Measurements from ENCODE around the gene CALHM3.
A peak's percentile ranks its signal among the peaks of the same experiment; 100 is the strongest.

The CALHM3 gene

GRCh38 chr10:103429647-103430046, 49.4 kb downstream of the CALHM3 start:
- Histone ChIP-seq H3K4me2 (ENCODE audit: insufficient read depth, low read length) (no peak overlapping the region), H3K27me3 (ENCODE audit: insufficient read depth, low read length, poor library complexity) (no peaks in the 10 kb centered on the region), H4K20me1 (ENCODE audit: insufficient read depth, low read length) (peaks cover 3% of the 10 kb centered on the region; the same call in 1 of the 2 replicates), H3K9me3 (ENCODE audit: insufficient read depth, low read length, severe bottlenecking) (no peaks in the 10 kb centered on the region), H3K79me2 (ENCODE audit: insufficient read depth, low read length) (no peaks in the 10 kb centered on the region), H3K4me1 (ENCODE audit: insufficient read depth, low read length) (peaks cover 21% of the 10 kb centered on the region), H3K4me3 (ENCODE audit: low read depth in 1 of 2, low read length in 2 of 2) (no peak overlapping the region), H3K36me3 (ENCODE audit: insufficient read depth, low read length) (peaks cover 87% of the 10 kb centered on the region), H2AFZ (ENCODE audit: low read depth, low read length) (no peak overlapping the region), H3K9ac (ENCODE audit: low read depth, low read length) (no peak overlapping the region), H3K27ac (ENCODE audit: low read length) (no peak overlapping the region)
- ATAC-seq (ENCODE audit: insufficient read depth, low read depth) (no peak), DNase-seq (no peak)
- TF ChIP-seq, protein P1, sequence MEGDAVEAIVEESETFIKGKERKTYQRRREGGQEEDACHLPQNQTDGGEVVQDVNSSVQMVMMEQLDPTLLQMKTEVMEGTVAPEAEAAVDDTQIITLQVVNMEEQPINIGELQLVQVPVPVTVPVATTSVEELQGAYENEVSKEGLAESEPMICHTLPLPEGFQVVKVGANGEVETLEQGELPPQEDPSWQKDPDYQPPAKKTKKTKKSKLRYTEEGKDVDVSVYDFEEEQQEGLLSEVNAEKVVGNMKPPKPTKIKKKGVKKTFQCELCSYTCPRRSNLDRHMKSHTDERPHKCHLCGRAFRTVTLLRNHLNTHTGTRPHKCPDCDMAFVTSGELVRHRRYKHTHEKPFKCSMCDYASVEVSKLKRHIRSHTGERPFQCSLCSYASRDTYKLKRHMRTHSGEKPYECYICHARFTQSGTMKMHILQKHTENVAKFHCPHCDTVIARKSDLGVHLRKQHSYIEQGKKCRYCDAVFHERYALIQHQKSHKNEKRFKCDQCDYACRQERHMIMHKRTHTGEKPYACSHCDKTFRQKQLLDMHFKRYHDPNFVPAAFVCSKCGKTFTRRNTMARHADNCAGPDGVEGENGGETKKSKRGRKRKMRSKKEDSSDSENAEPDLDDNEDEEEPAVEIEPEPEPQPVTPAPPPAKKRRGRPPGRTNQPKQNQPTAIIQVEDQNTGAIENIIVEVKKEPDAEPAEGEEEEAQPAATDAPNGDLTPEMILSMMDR (IDR thresholded peaks at IDR 0.05; ENCODE audit: borderline replicate concordance, extremely low read depth, low read length, poor library complexity, severe bottlenecking) = no peak
- TF ChIP-seq EZH2 (IDR thresholded peaks at IDR 0.05; ENCODE audit: borderline replicate concordance, low read depth, low read length, severe bottlenecking) = no peak

DNA sequence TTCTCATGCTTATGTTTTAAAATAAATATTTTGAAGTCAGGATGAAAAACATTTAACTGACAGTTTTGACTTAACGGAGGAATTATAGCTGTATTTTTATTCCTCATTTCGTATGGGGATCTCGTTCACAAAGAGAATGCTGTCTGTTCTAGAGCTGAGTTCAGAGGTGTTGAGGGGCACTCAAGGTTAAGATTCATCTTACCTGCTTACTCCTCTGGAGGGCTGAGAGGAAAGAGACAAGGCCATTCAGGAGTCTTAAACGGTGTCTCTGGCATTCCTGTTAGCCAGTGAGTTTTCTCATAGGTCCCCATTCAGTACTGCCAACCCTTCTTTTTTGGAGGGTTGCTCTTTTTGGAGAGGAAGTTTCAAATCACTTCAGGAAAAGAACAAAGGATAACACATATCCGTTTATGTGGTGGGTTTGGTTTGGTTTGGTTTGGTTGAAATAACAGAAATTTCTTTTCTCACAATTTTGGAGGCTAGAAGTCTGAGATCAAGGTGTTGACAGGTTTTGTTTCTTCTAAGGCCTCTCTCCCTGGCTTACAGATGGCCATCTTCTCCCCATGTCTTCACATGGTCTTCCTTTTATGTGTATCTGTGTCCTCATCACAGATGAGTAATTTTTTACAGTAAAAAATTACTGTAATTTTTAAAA, 49.9 kb downstream of the CALHM3 start:
- Histone ChIP-seq H3K27me3 (ENCODE audit: insufficient read depth, low read length, poor library complexity) (no peaks in the 10 kb centered on the region), H3K79me2 (ENCODE audit: insufficient read depth, low read length) (no peaks in the 10 kb centered on the region)

DNA sequence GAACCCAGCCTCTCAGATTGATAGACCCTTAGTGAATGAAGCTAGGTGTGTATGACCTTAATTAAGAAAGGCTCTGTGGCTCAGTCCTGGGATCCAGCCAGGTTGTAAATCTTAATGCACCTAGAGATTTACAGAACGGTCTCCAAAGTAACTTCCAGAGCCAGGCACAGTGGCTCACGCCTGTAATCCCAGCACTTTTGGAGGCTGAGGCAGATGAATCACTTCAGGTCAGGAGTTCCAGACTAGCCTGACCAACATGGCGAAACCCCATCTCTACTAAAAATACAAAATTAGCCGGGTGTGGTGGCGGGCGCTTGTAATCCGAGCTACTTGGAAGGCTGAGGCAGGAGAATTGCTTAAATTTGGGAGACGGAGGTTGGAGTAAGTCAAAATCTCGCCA, 51.2 kb downstream of the CALHM3 start:
- Histone ChIP-seq H3K27ac (ENCODE audit: low read length) (no peak overlapping the region), H3K4me3 (ENCODE audit: low read depth in 1 of 2, low read length in 2 of 2) (no peak overlapping the region), H4K20me1 (ENCODE audit: insufficient read depth, low read length) (no peaks in the 10 kb centered on the region), H3K9me3 (ENCODE audit: insufficient read depth, low read length, severe bottlenecking) (no peaks in the 10 kb centered on the region), H3K79me2 (ENCODE audit: insufficient read depth, low read length) (no peaks in the 10 kb centered on the region), H3K36me3 (ENCODE audit: insufficient read depth, low read length) (peaks cover 88% of the 10 kb centered on the region), H3K4me2 (ENCODE audit: insufficient read depth, low read length) (no peak overlapping the region), H3K4me1 (ENCODE audit: insufficient read depth, low read length) (peaks cover 21% of the 10 kb centered on the region), H2AFZ (ENCODE audit: low read depth, low read length) (no peak overlapping the region), H3K9ac (ENCODE audit: low read depth, low read length) (no peak overlapping the region), H3K27me3 (ENCODE audit: insufficient read depth, low read length, poor library complexity) (no peaks in the 10 kb centered on the region)
- ATAC-seq (ENCODE audit: insufficient read depth, low read depth) = no peak
- DNase-seq = no peak
- no peak for TF ChIP-seq EZH2 (IDR thresholded peaks at IDR 0.05; ENCODE audit: borderline replicate concordance, low read depth, low read length, severe bottlenecking)

More for the DNA sequence above, 49.9 kb downstream of the CALHM3 start:
- Histone ChIP-seq H3K9me3 (ENCODE audit: insufficient read depth, low read length, severe bottlenecking) (no peaks in the 10 kb centered on the region), H3K4me1 (ENCODE audit: insufficient read depth, low read length) (peaks cover 21% of the 10 kb centered on the region), H3K9ac (ENCODE audit: low read depth, low read length) (no peak overlapping the region), H3K4me3 (ENCODE audit: low read depth in 1 of 2, low read length in 2 of 2) (no peak overlapping the region), H3K36me3 (ENCODE audit: insufficient read depth, low read length) (peaks cover 87% of the 10 kb centered on the region), H2AFZ (ENCODE audit: low read depth, low read length) (no peak overlapping the region), H3K27ac (ENCODE audit: low read length) (peak overlapping the region; percentile 42; the same call in 1 of the 2 replicates), H3K4me2 (ENCODE audit: insufficient read depth, low read length) (no peak overlapping the region), H4K20me1 (ENCODE audit: insufficient read depth, low read length) (peaks cover 3% of the 10 kb centered on the region; the same call in 1 of the 2 replicates)
- ATAC-seq (ENCODE audit: insufficient read depth, low read depth) (peak; percentile 68), DNase-seq (no peak)
- no peak for TF ChIP-seq EZH2 (IDR thresholded peaks at IDR 0.05; ENCODE audit: borderline replicate concordance, low read depth, low read length, severe bottlenecking)
- TF ChIP-seq, protein P1 (IDR thresholded peaks at IDR 0.05; ENCODE audit: borderline replicate concordance, extremely low read depth, low read length, poor library complexity, severe bottlenecking) = no peak

DNA sequence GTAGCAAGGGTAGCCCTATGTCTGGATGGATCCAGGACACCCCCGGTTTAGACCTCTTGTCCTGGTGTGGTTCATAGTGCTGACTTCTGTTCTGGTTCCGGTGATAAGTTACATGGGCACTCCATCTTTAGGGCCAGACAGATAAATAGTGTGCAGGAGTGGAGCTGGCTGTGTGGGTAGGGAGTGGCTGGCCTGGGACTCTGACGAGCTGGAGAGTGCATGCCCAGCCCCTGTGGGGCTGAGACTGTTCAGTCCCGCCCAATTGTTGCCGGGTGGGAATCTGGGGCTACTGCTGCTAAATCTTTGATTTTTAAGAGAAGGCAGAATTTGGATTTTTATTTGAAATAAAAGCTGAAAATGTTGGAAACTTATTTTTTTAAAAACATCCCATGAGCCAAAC, 55.3 kb downstream of the CALHM3 start:
- Histone ChIP-seq H4K20me1 (ENCODE audit: insufficient read depth, low read length) (no peaks in the 10 kb centered on the region; the same call in 1 of the 2 replicates), H3K27ac (ENCODE audit: low read length) (no peak overlapping the region), H3K79me2 (ENCODE audit: insufficient read depth, low read length) (no peaks in the 10 kb centered on the region), H2AFZ (ENCODE audit: low read depth, low read length) (no peak overlapping the region), H3K27me3 (ENCODE audit: insufficient read depth, low read length, poor library complexity) (no peaks in the 10 kb centered on the region), H3K4me1 (ENCODE audit: insufficient read depth, low read length) (peaks cover 4% of the 10 kb centered on the region; the same call in 1 of the 2 replicates), H3K4me3 (ENCODE audit: low read depth in 1 of 2, low read length in 2 of 2) (no peak overlapping the region), H3K9me3 (ENCODE audit: insufficient read depth, low read length, severe bottlenecking) (no peaks in the 10 kb centered on the region), H3K9ac (ENCODE audit: low read depth, low read length) (no peak overlapping the region), H3K36me3 (ENCODE audit: insufficient read depth, low read length) (peaks cover 86% of the 10 kb centered on the region), H3K4me2 (ENCODE audit: insufficient read depth, low read length) (no peak overlapping the region)
- ATAC-seq (ENCODE audit: insufficient read depth, low read depth) = no peak
- no peak for DNase-seq
- TF ChIP-seq, protein P1 (IDR thresholded peaks at IDR 0.05; ENCODE audit: borderline replicate concordance, extremely low read depth, low read length, poor library complexity, severe bottlenecking) = no peak
- TF ChIP-seq EZH2 (IDR thresholded peaks at IDR 0.05; ENCODE audit: borderline replicate concordance, low read depth, low read length, severe bottlenecking) = no peak

Data from DND-41 (cell line).